Posterior vena cava (tissue), 2 donors: ENCODE results near the gene PSMB5. TPM values are rescaled to one million over a fixed set of nuclear protein-coding genes. Genes with fewer than 3 reads are reported as not detected.
A peak's percentile ranks its signal among the peaks of the same experiment; 100 is the strongest.
"Not testable (repeated sequence)": the region's sequence is repeated elsewhere in the genome, so short reads cannot be mapped to it uniquely, and the experiment has no call there.

Experiments
- DNase-seq: peaks from one replicate; pipeline ENCODE4 v3.0.0-alpha.2; 2020; ENCODE audit warnings: low spot score
- intact Hi-C, 2 donors: fragments of 100-400 bp; cut with DNase I; formaldehyde crosslinking; loops; one replicate each; pipeline versions ENCODE4 v1.14.1 to v1.14.2; 2022 to 2023
- total RNA-seq, 2 donors: library from RNA; stranded (reverse); fragmentation: NEBNext Ultra II Directional; extraction: Animal tissue kit (Norgen Biotek cat#: 25700); gene quantifications; one replicate each; pipeline ENCODE4 v1.2.1, GENCODE V29; 2021
- donor health status: DM: yes; HTN: yes; CAD: no.
- donor health status: DM: yes; HTN: yes; CAD: no.

The PSMB5 gene
- total RNA-seq, 2 donors from 2014 or later, result 71.5 to 78.8 TPM

GRCh38 chr14:23023022-23023794 is 11.5 kb downstream of the PSMB5 start:
- DNase-seq, result no peak

GRCh38 chr14:23021889-23022442 is 12.7 kb downstream of the PSMB5 start:
- DNase-seq, result no peak
- intact Hi-C loops, result no loop called here

More at GRCh38 chr14:23023022-23023794, 11.5 kb downstream of the PSMB5 start:
- intact Hi-C loops, result no loop called here

GRCh38 chr14:23021434-23021833 is 13.3 kb downstream of the PSMB5 start:
- intact Hi-C loops, result no loop called here
- DNase-seq, result no peak

GRCh38 chr14:23020143-23021128 is 14.3 kb downstream of the PSMB5 start:
- intact Hi-C loops, result no loop called here
- no peak for DNase-seq

GRCh38 chr14:23018107-23018506 is 16.6 kb downstream of the PSMB5 start:
- intact Hi-C loops, result no loop called here
- DNase-seq, result no peak

- intact Hi-C loops, result no loop called here
Measured at GRCh38 chr14:23017091-23017490, 17.6 kb downstream of the PSMB5 start.

GRCh38 chr14:23015618-23016017 is 19.1 kb downstream of the PSMB5 start:
- DNase-seq, result no peak
- intact Hi-C loops, result no loop called here

More at GRCh38 chr14:23017091-23017490, 17.6 kb downstream of the PSMB5 start:
- DNase-seq, result no peak

GRCh38 chr14:23013749-23014054 is 21.0 kb downstream of the PSMB5 start:
- DNase-seq, result not testable (repeated sequence)

GRCh38 chr14:23013054-23013748 is 21.5 kb downstream of the PSMB5 start:
- no peak for DNase-seq
- intact Hi-C loops, result no loop called here

More at GRCh38 chr14:23013749-23014054, 21.0 kb downstream of the PSMB5 start:
- intact Hi-C loops, result not testable (repeated sequence)

- intact Hi-C loops, result loop anchor here in 1 of 2 donors (1.0 kb wide), 1 partner anchor 27 kb away; no protein-coding TSS in a partner anchor
- DNase-seq, result peak; percentile 94
Measured at GRCh38 chr14:23009939-23010726, 24.6 kb downstream of the PSMB5 start, which contains the start of gene C14orf93. C14orf93 (minus strand) TSS chr14:23010143; CDS start chr14:22999023, 11,120 bp downstream.

GRCh38 chr14:23009483-23009938 is 25.2 kb downstream of the PSMB5 start:
- intact Hi-C loops, result loop anchor here in 1 of 2 donors (1.0 kb wide), 1 partner anchor 26 kb away; no protein-coding TSS in a partner anchor

GRCh38 chr14:23008831-23009230 is 25.9 kb downstream of the PSMB5 start:
- no peak for DNase-seq
- intact Hi-C loops, result loop anchor here in 1 of 2 donors (1.0 kb wide), 1 partner anchor 26 kb away; no protein-coding TSS in a partner anchor

More at GRCh38 chr14:23009483-23009938, 25.2 kb downstream of the PSMB5 start:
- DNase-seq, result no peak

GRCh38 chr14:23006544-23007419 is 27.9 kb downstream of the PSMB5 start:
- peak; percentile 98 for DNase-seq
- intact Hi-C loops, result no loop called here

GRCh38 chr14:23006188-23006534 is 28.5 kb downstream of the PSMB5 start:
- intact Hi-C loops, result no loop called here
- no peak for DNase-seq

GRCh38 chr14:23005451-23006187 is 29.1 kb downstream of the PSMB5 start:
- intact Hi-C loops, result no loop called here
- no peak for DNase-seq

GRCh38 chr14:23004274-23004673 is 30.4 kb downstream of the PSMB5 start:
- DNase-seq, intact Hi-C loops: not testable (repeated sequence)
